CD4-positive, alpha-beta T cell treated with Interleukin-15 for 1 hour (primary cell): ENCODE measurements around the gene PRRT1.
"Not testable (repeated sequence)": the region's sequence is repeated elsewhere in the genome, so short reads cannot be mapped to it uniquely, and the experiment has no call there.

Experiments
- DNase-seq: peaks from one replicate; pipeline ENCODE4 v3.0.0-alpha.2; 2020

Gene PRRT1

DNA sequence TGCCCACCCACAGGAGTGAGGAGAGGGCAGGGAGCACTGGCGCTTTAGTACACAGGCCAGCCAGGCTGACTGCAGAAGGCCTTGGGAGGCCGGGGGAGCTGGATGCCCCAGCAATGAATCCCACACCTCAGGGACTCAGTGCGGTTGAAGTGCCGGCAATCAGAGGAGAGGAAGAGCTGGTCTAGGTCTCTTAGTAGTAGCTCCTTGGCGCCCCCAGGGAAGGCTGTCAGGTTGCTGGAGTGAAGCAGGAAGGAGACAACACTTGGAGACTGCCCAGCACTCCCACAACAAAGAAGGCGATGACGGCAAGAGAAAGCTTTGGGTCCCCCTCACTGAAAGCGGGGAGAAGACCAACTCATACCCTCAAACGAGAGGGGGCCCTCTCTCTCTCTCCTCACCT lies 34.3 kb downstream of the PRRT1 start:
- no peak for DNase-seq

DNA sequence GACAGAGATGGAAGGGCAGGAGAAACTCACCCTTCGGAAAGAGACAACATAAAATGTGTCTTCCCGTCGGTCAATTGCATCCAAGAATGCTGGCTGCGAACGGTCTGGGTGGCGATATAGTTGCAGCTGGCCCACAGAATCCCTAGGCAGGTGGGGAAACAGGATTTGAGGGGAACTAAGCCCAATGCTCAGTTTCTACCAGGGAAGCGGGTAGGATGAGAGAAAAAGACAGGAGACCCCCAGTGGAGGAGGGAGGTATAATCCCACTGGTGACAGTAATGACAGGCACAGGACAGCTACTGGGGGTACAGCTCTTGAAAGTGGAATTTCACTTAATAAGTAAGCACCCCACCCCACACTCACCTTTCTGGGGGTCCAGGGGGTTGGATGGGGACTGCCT lies 35.1 kb downstream of the PRRT1 start:
- DNase-seq: no peak

DNA sequence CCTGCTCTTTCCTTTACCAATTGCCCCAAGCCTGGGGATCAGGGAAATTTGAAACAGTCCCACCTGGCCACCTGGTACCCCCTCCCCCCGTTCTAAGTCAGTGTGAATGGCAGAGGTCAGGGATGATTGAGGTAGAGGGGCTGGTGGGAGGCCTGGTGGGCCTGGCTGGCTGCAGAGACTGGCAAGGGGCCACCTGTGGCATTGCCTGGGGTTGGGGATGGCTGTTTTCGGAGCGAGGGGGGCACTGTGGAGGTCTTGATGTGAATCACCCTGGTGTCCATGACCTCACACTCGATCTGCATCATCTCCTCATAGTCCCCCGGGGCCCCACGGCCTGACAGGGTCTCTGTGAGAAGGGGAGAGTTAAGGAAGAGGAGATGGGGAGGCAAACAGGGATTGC lies 36.1 kb downstream of the PRRT1 start:
- DNase-seq: no peak

DNA sequence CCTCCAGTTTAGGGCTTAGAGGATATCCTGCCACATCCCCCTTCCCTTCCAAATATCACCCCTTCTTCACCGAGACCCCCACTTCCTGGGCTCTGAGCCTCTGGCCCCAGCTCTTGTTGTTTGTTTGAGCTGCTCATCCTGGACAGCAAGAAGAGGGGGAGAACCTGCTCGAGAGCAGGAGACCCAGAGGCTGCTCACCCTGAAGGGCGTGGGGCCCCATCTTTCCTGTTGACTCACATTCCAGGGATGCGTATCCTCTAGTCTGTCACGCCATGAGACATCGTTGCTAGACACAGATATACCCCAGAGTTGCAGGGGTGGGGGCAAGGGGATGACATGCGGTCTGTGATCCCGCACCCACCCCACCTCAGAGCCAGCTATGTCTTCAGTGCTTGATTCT lies 36.9 kb downstream of the PRRT1 start:
- DNase-seq: no peak

DNA sequence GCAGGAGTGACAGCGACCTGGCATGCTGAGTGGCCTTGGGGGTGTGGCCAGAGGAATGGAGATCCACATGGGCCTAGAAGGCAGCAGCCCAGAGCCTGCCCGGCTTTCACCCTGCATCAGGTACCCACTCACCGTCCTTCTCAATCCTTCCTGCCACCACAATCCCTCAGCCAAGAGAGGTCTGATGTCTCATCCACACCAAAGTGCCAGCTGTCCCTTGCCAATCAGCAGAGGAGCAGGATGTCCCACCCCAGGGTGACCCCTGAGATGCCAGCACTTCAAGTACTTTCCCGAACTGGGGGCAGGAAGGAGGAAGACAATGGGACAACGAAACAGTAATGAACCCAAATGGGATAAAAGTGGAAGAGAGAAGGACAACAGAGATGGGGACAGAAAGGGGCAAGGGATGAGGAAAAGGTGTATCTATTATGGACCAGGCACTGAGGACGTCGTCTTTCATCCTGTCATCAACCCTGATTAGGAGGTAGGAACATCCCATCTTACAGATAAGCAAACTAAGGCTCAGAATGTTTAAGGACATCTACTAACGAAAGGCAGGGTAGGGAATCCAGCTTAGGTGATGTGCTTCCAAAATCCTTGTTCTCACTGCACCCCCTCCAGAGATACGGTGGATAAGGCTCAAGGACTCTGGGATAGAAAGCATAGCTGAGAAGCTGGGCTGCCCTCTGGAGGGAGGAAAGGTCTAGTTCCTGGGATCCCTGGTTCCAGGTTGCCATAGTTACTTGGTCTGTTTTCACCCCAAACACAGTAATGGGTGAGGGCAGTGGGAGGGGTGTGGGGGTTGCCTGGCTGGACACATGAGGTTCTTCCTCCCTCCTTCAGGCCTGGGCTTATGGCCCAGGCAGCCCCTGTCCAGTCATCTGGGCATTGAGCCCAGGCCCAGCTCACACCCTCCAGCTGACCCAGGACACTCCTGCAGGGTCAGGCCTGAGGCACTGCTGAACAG lies 38.1 kb downstream of the PRRT1 start:
- no peak for DNase-seq

DNA sequence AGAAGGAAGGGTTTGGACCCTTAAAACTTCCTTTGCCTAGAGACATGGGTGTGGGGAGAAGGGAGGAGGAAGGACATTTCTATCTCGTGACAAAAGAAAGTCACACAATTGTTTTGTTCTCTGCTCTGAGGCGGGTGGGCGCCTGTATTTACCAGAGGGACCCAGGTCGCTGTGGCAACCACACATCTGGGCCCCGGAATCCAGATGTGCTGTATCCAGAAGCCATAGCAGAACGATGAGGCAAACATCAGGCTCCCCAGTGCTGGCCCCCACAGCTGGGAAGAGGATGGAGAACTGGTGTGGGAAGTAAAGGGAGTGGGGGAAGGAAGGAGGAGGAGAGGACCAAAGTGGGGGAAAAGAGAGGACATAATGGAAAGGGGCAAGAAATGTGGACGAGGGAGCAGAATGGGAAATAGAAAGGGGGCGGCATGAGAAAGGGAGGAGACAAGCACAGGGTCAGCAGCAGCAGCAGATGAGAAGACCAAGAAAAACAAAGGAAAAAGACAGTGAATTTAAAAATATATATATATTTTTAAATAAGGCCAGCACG lies 39.2 kb downstream of the PRRT1 start:
- no peak for DNase-seq

DNA sequence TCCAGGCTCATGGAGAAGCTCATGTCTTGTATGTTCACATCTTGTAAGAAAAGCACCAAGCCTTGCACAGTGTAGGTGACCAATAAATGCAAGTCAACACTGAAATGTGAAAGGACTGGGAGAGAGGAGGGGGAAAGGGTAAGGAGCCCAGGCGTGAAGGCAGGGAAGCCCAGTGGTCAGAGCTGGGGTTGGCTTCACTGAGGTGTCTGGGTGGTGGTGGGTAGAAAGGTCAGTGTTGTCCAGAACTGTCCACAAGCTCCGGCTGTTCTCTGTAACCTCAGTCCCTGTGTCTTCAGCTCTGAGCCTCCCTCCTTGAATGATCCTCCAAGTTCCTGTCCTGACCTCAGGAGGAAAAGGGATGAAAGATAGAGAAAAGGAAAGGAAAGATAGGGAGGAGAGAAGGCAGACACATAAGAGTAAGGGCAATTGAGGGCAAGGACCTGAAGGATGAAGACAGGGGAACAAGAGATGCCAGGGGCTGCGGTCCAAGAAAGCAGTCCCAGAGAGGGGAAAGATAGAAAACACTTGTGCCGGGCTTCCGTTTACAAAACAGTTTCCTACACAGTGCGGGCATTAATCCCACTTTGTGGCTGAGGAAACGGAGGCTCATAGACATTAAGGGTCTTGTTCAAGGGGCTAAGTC lies 40.2 kb downstream of the PRRT1 start:
- no peak for DNase-seq

DNA sequence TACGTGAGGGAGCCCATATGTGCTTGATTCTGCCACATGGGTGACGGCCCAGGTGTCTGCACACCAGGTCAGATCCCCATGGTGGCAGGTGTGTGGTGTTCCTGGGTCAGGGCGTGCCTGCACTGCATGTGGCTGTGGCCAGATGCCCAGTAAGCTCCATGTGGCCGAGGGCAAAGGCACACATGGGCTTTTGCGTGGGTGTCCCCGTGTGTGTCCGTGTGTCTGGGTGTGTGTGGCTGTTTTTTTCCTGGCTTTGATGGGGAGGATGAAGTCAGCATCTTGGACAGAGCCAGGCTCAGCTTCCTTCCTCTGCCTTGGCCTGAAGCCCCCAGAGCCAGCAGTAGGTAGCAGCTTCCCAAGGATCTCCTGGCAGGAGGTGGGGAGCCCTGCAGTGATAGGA lies 41.1 kb downstream of the PRRT1 start:
- DNase-seq: no peak

DNA sequence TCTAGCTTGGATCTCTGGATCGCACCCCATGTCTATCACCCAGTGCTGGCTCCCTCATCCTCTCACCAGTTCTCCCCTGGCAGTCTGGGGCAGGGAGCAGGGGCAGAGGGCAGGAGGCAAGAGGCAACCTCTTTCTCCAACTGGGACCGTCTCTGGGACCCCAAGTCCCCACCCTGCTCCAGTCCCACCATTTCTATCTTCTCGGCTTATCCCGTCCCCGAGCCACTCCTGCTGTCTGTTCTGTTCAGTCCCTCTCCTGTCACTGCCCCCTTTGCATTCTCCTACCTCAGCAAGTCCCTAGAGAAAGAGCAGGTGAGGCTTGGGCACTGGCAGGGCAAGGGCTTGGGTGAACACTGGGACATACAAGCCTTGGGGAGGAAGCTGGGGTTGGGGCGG lies 42.0 kb downstream of the PRRT1 start:
- no peak for DNase-seq

DNA sequence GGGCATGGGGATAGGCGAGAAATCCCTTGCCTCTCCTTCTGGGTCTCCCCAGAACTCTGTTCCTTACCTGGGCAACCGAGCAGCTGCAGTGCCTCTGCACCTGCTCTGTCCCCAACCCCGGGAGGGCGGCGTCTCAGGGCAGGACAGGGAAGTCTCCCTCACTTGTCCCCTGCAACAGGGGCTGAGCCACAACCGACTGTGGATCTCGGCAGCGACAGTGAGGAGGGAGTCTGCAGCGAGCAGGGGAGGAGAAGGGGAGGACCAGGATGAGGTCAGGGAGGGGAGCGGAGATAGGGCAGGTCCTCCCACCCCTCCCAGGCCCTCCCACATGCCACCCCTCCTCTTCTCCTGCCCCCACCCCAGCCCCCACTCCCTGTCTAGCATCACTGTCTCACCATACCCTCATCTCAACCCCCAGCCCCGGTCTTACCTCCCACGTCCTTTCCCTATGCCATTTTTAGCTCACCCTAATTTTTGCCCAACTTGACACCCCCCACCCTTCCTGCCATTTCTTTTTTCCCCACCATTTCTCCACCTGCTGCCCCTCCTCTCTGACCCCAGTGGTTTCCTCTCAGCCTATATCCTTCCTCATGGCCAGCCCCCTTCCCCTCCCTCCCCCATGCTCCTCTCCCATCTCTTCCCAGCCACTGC lies 42.5 kb downstream of the PRRT1 start, which contains the start of gene TNXB:
Gene TNXB (minus strand): TSS at position 225 of the 651 bp plus-strand sequence. CDS start 11,140 bp downstream, outside the sequence.
- DNase-seq: no peak

DNA sequence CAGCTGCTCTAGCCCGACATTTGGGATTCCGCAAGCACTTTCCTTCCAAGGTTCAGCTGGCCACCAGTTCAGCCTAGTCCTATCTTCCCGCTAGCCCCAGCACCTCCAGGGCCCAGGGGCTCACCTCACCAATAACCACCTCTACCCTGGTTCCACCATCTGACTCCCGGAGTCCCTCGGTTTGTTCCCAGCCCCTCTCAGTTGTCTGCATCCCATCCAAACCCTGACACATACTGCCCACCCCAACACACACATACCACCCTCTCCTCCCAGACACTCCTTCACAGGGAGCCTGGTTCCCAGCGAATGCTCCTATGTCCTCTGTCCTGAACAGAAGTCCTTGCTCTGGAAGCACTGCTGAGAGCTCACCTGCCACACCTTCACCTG lies 43.0 kb downstream of the PRRT1 start:
- no peak for DNase-seq

DNA sequence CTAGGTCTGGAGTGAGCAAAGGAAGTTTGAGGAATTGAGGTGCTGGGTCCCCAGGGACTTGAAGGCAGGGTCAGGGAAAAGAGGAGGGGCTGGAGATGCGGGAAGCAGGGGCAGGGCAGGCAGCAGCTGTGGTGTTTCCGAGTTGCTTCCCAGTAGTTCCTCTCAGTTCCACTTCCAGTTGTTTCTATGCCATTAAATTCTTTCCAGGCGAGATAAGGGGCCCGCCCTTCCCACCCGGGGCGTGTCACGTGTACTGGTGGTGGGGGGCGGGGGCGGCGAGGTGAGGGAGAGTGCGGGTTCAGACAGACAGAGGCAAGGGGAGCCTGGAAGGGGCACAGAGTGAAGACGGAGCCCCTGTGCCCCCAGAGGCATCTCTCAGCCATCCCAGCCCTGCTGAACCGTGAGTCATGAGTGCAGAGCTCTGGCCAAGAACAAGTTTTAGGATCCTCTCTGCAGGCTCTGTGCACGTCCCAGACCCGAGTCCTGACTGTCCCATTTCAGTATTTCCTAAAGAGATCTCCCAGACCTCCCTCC lies 43.6 kb downstream of the PRRT1 start:
- DNase-seq: no peak

DNA sequence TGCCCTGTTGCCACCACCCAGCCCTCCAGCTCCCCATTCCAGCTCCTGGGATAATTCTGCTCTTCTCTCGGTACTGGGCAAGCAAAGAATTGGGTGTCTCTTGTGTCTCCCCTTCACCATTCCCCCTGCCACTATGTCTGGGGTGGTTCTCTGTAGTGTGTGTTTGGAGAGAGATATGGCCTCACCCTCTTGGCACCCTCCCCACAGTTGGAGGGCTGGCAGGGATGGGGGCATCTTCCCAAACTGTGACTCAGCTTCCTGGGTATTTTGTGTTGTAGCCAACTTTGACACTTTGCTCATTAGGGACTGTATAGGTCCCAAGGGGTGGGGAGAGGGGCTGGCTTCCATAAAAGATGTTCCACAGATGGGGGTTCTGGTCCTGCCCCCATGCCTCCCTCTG lies 44.3 kb downstream of the PRRT1 start:
- DNase-seq: no peak

DNA sequence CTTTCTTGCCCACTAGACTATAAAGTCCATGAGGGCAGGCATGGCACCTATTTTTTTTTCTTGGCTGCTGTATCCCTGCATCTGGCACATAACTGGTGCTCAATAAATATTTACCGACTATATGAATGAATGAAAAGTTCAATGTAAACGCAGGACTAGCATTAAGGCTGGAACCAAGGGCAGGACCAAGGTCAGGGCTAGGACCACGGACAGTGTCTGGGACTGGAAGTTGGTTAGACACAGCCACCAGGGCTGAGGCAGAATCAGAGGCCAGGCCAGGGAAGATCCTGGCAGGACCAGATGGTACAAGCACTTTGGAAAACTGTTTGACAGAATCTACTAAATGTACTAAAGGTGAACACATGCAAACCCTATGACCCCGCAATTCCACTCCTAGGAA lies 46.3 kb downstream of the PRRT1 start:
- DNase-seq: no peak

DNA sequence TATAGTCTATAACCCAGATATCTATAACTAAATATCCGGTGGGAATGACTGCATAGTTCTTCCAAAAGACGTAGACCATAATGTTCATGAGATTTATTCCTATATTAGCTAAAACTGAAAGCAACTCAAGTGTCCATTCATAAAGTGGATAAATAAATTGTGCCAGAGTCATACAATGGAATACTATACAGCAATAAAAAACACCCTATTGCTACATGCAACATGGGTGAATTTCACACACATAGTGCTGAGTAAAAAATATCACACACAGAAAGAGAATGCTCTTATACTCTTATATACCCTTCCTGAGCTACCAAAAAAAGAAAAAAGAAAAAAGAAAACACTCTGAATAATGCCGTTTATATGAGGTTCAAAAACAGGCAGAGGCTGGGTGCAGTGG lies 49.5 kb downstream of the PRRT1 start:
- DNase-seq: no peak

DNA sequence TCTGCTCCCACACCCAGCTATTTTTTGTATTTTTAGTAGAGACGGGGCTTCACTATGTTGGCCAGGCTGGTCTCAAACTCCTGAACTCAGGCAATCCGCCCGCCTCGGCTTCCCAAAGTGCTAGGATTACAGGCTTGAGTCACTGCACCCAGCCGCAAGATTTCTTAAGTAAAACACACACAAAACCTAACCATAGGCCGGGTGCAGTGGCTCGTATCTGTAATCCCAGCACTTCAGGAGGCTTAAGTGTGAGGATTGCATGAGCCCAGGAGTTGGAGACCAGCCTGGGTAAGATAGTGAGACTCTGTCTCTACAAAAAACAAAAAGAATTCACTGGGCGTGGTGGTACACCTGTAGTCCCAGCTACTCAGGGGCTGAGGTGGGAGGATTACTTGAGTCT lies 51.5 kb downstream of the PRRT1 start:
- not testable (repeated sequence) for DNase-seq
